ENCODE results near the gene TBC1D20. TPM values are rescaled to one million over a fixed set of nuclear protein-coding genes. Genes with fewer than 3 reads are reported as not detected.

Gene TBC1D20
- total and polyA plus RNA-seq, 2 experiments from 2014 or later, result 4.8 to 15.0 TPM

- TF ChIP-seq, protein P1, sequence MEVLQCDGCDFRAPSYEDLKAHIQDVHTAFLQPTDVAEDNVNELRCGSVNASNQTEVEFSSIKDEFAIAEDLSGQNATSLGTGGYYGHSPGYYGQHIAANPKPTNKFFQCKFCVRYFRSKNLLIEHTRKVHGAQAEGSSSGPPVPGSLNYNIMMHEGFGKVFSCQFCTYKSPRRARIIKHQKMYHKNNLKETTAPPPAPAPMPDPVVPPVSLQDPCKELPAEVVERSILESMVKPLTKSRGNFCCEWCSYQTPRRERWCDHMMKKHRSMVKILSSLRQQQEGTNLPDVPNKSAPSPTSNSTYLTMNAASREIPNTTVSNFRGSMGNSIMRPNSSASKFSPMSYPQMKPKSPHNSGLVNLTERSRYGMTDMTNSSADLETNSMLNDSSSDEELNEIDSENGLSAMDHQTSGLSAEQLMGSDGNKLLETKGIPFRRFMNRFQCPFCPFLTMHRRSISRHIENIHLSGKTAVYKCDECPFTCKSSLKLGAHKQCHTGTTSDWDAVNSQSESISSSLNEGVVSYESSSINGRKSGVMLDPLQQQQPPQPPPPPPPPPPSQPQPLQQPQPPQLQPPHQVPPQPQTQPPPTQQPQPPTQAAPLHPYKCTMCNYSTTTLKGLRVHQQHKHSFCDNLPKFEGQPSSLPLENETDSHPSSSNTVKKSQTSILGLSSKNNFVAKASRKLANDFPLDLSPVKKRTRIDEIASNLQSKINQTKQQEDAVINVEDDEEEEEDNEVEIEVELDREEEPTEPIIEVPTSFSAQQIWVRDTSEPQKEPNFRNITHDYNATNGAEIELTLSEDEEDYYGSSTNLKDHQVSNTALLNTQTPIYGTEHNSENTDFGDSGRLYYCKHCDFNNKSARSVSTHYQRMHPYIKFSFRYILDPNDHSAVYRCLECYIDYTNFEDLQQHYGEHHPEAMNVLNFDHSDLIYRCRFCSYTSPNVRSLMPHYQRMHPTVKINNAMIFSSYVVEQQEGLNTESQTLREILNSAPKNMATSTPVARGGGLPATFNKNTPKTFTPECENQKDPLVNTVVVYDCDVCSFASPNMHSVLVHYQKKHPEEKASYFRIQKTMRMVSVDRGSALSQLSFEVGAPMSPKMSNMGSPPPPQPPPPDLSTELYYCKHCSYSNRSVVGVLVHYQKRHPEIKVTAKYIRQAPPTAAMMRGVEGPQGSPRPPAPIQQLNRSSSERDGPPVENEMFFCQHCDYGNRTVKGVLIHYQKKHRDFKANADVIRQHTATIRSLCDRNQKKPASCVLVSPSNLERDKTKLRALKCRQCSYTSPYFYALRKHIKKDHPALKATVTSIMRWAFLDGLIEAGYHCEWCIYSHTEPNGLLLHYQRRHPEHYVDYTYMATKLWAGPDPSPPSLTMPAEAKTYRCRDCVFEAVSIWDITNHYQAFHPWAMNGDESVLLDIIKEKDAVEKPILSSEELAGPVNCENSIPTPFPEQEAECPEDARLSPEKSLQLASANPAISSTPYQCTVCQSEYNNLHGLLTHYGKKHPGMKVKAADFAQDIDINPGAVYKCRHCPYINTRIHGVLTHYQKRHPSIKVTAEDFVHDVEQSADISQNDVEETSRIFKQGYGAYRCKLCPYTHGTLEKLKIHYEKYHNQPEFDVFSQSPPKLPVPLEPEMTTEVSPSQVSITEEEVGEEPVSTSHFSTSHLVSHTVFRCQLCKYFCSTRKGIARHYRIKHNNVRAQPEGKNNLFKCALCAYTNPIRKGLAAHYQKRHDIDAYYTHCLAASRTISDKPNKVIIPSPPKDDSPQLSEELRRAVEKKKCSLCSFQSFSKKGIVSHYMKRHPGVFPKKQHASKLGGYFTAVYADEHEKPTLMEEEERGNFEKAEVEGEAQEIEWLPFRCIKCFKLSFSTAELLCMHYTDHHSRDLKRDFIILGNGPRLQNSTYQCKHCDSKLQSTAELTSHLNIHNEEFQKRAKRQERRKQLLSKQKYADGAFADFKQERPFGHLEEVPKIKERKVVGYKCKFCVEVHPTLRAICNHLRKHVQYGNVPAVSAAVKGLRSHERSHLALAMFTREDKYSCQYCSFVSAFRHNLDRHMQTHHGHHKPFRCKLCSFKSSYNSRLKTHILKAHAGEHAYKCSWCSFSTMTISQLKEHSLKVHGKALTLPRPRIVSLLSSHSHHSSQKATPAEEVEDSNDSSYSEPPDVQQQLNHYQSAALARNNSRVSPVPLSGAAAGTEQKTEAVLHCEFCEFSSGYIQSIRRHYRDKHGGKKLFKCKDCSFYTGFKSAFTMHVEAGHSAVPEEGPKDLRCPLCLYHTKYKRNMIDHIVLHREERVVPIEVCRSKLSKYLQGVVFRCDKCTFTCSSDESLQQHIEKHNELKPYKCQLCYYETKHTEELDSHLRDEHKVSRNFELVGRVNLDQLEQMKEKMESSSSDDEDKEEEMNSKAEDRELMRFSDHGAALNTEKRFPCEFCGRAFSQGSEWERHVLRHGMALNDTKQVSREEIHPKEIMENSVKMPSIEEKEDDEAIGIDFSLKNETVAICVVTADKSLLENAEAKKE (CRISPR knock-in tag; IDR thresholded peaks at IDR 0.05), result no peak
- TF ChIP-seq NANOG (IDR thresholded peaks at IDR 0.05; ENCODE audit: borderline replicate concordance) (no peak), CREB1 (CRISPR knock-in tag; IDR thresholded peaks at IDR 0.05; ENCODE audit: low read depth) (no peak), STAT1 (IDR thresholded peaks at IDR 0.05; ENCODE audit: unreplicated experiment) (no peak)
- TF ChIP-seq, protein P2, sequence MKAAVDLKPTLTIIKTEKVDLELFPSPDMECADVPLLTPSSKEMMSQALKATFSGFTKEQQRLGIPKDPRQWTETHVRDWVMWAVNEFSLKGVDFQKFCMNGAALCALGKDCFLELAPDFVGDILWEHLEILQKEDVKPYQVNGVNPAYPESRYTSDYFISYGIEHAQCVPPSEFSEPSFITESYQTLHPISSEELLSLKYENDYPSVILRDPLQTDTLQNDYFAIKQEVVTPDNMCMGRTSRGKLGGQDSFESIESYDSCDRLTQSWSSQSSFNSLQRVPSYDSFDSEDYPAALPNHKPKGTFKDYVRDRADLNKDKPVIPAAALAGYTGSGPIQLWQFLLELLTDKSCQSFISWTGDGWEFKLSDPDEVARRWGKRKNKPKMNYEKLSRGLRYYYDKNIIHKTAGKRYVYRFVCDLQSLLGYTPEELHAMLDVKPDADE (IDR thresholded peaks at IDR 0.05), result no peak
These were observed 10.0 kb upstream of the TBC1D20 start (continued) for GRCh38 chr20:472137-472846.

- no peaks in the 10 kb centered on the region for H4K20me1 ChIP-seq (replicated peaks; ENCODE audit: insufficient read depth)
- H3F3A ChIP-seq (replicated peaks; ENCODE audit: low read depth), result no peaks in the 10 kb centered on the region
- peaks cover 71% of the 10 kb centered on the region for H3K9me3 Mint-ChIP-seq
- DNase-seq (ENCODE audit: low spot score) (no peak), ATAC-seq (no peak)
- no peaks in the 10 kb centered on the region for H3K4me1 ChIP-seq (ENCODE audit: insufficient read depth)
- H3K27ac ChIP-seq (ENCODE audit: low read depth), result no peak overlapping the region
- no peak overlapping the region; the same call in 2 of the 3 replicates for H3K4me3 Mint-ChIP-seq
- H3K4me2 ChIP-seq, result no peak overlapping the region
- H3K79me2 ChIP-seq (replicated peaks; ENCODE audit: insufficient read depth), result no peaks in the 10 kb centered on the region
- 0 out of 2 replicates have a peak, but pooled peaks cover 4% of the 10 kb centered on the region for H3K36me3 ChIP-seq (ENCODE audit: insufficient read depth)
- peaks cover 8% of the 10 kb centered on the region for H3K27me3 Mint-ChIP-seq (ENCODE audit: insufficient read depth, low read depth, poor library complexity)
- H3K27me3 ChIP-seq (ENCODE audit: insufficient read depth), result 0 out of 2 replicates have a peak, but pooled peaks cover 4% of the 10 kb centered on the region
- H3K27ac Mint-ChIP-seq, result no peak overlapping the region
- no peak overlapping the region for H3K4me3 ChIP-seq
- H3K4me1 Mint-ChIP-seq, result no peaks in the 10 kb centered on the region; the same call in 2 of the 3 replicates
- H2AFZ ChIP-seq, result no peak overlapping the region
- H3K36me3 Mint-ChIP-seq (ENCODE audit: low read depth), result peaks cover 35% of the 10 kb centered on the region
- no peaks in the 10 kb centered on the region for H3K9me2 ChIP-seq (ENCODE audit: insufficient read depth)
- TF ChIP-seq, protein P3, sequence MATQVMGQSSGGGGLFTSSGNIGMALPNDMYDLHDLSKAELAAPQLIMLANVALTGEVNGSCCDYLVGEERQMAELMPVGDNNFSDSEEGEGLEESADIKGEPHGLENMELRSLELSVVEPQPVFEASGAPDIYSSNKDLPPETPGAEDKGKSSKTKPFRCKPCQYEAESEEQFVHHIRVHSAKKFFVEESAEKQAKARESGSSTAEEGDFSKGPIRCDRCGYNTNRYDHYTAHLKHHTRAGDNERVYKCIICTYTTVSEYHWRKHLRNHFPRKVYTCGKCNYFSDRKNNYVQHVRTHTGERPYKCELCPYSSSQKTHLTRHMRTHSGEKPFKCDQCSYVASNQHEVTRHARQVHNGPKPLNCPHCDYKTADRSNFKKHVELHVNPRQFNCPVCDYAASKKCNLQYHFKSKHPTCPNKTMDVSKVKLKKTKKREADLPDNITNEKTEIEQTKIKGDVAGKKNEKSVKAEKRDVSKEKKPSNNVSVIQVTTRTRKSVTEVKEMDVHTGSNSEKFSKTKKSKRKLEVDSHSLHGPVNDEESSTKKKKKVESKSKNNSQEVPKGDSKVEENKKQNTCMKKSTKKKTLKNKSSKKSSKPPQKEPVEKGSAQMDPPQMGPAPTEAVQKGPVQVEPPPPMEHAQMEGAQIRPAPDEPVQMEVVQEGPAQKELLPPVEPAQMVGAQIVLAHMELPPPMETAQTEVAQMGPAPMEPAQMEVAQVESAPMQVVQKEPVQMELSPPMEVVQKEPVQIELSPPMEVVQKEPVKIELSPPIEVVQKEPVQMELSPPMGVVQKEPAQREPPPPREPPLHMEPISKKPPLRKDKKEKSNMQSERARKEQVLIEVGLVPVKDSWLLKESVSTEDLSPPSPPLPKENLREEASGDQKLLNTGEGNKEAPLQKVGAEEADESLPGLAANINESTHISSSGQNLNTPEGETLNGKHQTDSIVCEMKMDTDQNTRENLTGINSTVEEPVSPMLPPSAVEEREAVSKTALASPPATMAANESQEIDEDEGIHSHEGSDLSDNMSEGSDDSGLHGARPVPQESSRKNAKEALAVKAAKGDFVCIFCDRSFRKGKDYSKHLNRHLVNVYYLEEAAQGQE (IDR thresholded peaks at IDR 0.05; ENCODE audit: unreplicated experiment), result no peak
- TF ChIP-seq POLR2AphosphoS5 (IDR thresholded peaks at IDR 0.05; ENCODE audit: low read depth), result no peak
These were observed 7.6 kb upstream of the TBC1D20 start for GRCh38 chr20:469746-470490.

Measured in GM23338 (cell line).